Vagina (tissue), 2 donors: ENCODE measurements around the gene CHRM1.

Experiments
- CTCF ChIP-seq, 3 experiments: fragments of 450-650 bp in 2 of 3; fragments of 200-600 bp in 1 of 3; sonication (generic) in 1 of 3; IDR thresholded peaks; one replicate each; pipeline ENCODE4 v1.5.1; 2017 to 2019; ENCODE audit warnings: antibody characterized with exemption in 3 of 3, mild to moderate bottlenecking in 2 of 3, moderate library complexity in 2 of 3
- POLR2A ChIP-seq, 2 donors: fragments of 450-650 bp; IDR thresholded peaks; one replicate each; pipeline ENCODE4 v1.6.1; 2017; ENCODE audit warnings: antibody characterized with exemption in 2 of 2, mild to moderate bottlenecking in 2 of 2, moderate library complexity in 2 of 2

- no peak for TF ChIP-seq POLR2A (IDR thresholded peaks at IDR 0.05)
- TF ChIP-seq CTCF (IDR thresholded peaks at IDR 0.05): no peak
These were observed 2.6 kb upstream of the CHRM1 start for GRCh38 chr11:62923601-62924411.
